Activated CD4-positive, alpha-beta T cell treated with anti-CD3 and anti-CD28 coated beads for 1 hour (primary cell): ENCODE results near the gene DGKK.

Experiments
- DNase-seq: peaks from one replicate; pipeline ENCODE4 v3.0.0-alpha.2; 2020

Gene DGKK, protein sequence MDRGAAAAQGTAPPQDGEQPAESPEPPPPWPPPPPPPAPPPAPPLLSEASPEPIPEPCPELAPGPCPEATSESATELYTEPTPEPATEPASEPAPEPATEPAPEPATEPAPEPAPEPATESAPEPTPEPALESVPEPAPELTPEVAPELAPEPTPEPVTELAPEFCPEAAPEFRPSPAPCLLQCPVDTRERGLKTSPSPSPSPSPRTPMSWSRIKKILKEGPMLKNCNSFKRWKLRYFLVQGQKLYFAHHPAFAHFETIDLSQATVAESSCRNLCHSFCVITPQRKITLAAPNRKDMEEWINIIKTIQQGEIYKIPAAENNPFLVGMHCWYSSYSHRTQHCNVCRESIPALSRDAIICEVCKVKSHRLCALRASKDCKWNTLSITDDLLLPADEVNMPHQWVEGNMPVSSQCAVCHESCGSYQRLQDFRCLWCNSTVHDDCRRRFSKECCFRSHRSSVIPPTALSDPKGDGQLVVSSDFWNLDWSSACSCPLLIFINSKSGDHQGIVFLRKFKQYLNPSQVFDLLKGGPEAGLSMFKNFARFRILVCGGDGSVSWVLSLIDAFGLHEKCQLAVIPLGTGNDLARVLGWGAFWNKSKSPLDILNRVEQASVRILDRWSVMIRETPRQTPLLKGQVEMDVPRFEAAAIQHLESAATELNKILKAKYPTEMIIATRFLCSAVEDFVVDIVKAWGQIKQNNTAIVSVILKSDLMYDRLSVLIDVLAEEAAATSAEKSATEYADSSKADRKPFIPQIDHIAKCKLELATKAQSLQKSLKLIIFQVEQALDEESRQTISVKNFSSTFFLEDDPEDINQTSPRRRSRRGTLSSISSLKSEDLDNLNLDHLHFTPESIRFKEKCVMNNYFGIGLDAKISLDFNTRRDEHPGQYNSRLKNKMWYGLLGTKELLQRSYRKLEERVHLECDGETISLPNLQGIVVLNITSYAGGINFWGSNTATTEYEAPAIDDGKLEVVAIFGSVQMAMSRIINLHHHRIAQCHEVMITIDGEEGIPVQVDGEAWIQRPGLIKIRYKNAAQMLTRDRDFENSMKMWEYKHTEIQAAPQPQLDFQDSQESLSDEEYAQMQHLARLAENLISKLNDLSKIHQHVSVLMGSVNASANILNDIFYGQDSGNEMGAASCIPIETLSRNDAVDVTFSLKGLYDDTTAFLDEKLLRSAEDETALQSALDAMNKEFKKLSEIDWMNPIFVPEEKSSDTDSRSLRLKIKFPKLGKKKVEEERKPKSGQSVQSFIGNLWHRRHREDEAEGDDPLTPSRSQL

GRCh38 chrX:50470103-50471031 lies at the start of gene DGKK:
TSS of gene DGKK (minus strand) at chrX:50470825. CDS start at chrX:50470678, 147 bp downstream.
- DNase-seq, result no peak

- DNase-seq, result no peak
Observed at GRCh38 chrX:50514811-50515210, 44.2 kb upstream of the DGKK start.

- DNase-seq, result no peak
Observed at GRCh38 chrX:50497114-50497513, 26.5 kb upstream of the DGKK start.

- no peak for DNase-seq
Observed at GRCh38 chrX:50495616-50496015, 25.0 kb upstream of the DGKK start.

DNA sequence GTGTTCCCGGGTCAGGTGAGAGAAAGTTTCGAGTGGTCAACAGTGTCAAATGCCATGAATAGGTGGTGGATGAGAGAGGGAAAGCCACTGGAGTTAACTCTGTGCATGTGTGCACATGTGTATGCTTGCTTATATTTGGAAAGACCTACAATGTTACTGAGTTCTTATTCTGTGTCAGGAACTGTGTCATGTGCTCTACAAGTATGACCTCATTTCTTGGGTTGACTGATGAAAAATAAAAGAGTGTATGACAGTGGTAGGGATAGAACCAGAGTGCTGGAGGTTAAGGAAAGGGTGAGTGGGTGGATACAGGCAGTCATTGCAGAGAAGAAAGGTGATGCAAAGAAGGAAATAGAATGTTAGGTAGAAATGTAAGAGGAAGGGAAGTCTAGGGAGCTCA lies 22.1 kb upstream of the DGKK start:
- no peak for DNase-seq

DNA sequence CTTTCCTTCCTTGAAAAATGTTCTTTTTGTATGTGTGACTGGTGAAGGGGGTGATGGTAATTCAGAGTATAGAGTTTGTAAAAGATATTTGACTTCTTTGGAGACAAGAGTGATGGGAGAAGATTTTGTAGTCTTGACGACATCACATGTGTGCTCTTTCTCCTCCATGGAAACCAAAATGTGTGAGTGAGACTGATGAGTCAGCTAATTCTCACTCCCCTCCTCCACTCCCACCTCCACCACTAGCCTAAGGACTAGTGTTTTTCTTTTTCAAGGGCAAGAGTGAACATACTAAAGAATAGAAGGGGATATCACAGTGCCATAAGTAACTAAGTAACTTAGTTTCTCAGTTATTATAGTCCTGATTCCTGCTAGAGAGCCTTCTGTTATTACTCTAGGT lies 14.0 kb upstream of the DGKK start:
- no peak for DNase-seq

DNA sequence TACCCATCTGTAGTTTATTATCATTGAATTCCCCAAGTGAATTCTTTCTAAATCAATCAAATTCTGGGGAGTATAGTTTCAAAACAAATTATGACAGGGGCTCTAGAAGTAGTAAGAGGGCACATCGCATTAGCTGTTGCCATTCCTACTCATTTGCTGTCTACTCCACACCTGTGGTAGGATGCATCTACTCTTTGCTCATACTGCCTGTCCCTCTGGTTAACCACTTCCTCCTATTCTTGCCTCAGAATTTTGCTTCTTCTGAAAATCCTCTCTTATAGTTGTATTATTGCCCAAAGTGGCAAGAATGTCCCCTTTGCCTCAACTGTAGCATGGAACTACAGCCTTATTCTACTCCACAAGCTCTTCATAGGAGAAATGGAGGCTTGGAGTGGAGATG lies 12.7 kb upstream of the DGKK start:
- DNase-seq, result no peak

- DNase-seq, result no peak
Observed at GRCh38 chrX:50475208-50475607, 4.6 kb upstream of the DGKK start.

GRCh38 chrX:50471390-50471789 lies 765 bp upstream of the DGKK start:
- DNase-seq, result no peak

GRCh38 chrX:50469206-50469605 lies 1.4 kb downstream of the DGKK start:
- DNase-seq, result no peak

DNA sequence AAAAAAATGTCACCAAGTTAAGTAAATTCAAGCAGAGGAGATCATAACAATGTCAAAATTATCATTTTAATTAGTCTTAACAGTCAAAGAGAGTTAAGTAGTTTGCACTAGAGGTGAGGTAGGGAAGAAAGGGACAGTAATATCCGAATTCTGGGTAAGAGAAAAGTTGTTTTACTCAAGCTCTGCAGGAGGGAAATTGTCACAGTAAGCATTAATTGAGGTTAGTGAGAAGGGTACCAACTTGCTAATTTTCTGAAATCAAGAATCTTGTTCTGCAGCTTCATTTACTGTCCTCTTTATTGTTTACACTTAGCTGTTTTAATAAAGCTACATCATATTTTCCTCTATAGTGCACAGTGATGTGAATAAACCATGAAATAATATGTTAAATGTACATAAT lies 11.0 kb downstream of the DGKK start:
- DNase-seq, result no peak

DNA sequence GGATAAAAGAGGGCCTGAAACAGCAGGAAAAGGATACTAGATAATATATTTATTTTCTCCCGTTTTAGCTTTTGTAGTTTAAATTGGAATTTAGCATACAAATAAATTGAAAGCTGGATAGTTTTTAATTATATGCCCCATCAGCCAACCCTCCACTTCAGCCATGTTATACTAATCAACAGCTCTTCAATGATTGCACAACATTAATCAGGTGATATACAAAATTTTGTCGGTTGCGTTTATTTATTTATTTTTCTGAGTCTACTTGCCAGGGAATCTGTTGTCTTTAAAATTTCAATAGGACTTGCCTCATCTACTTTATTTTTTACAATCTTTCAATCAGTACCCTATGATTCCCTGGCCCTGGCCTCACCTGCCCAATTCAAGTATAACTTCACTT lies 12.1 kb downstream of the DGKK start:
- no peak for DNase-seq

DNA sequence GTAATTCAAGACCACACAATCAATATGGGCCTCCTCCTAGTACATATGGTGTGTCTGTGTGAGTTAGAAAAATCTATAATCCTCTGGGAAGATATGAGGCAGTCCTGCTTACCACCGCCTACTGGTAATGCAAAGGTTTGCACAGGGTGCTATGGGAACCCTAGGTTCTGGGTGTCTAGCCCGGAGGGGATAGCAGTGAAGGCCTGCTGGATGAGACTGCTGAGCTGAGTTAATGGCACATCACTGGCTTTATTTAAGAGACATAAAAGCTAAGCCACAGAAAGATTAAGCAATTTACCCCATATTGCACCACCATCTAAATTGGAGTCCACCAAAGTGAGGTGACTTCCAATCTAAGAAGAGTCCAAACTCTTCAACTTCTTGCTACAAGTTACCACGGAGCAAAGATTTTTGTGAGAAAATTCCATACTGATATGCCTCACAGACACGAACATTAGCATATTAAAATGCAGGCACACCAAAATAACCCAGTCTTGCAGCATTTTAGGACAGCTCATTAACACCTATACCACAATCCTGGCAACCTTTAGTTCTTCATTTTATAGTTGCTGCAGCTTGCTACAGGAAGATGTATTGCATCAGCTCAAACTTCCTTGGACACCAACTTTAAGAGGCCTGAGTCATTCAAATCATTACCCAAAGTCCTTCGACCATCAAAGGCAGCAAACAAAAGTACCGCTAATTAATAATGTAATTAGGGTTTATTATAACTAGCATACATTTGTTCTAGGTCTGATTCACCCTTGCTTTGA lies 13.7 kb downstream of the DGKK start:
- no peak for DNase-seq

GRCh38 chrX:50452782-50453181 lies 17.8 kb downstream of the DGKK start:
- no peak for DNase-seq

- DNase-seq, result no peak
Observed at GRCh38 chrX:50450324-50450723, 20.3 kb downstream of the DGKK start.

DNA sequence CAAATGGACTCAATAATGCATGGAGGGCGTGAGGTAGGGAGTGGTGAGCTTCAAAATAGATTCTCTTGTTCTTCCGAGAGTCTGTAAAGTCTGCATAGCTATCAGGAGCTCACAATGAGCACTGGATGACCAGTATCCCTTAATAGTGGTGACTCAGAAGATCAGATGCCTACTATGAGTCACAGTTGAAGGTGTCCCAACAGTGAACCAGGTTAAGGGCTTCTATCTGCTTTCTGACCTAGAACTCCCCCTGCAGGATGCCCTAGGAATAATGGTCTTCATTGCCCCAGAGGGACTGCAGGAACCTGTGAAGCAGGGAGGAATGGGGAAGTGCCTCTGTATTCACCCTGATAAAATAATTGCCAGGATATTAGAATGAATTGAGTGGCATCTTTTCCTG lies 22.1 kb downstream of the DGKK start:
- DNase-seq, result no peak

- no peak for DNase-seq
Observed at GRCh38 chrX:50447535-50447934, 23.1 kb downstream of the DGKK start.

DNA sequence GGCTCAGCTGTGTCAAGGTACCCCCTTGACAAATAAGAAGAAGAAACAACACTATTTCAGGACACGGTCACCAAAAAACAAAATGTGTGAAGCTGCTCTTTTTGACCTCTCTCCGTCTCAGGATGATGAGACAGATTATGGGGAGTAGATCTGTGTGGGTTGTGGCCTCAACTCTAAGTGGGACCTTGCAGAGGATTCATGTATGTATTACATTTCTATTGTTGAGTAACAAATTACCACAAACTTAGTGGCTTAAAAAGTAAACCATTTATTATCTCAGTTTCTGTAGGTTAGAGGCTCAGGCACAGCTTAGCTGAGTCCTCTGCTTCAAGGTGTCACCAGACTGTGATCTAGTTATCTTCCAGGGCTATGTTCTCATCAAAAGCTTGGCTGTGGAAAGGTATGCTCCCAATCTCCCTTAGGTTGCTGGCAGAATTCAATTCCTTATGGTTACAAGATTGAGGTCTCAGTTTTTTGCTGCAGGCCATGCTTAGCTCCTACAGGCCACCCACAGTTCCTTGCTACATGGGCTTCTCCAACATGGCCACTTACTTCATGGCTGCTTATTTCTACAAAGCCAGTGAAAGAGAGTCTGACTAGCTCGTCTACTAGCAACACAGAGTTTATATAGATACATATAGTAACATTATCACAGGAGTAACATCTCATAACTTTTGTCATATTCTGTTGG lies 28.1 kb downstream of the DGKK start:
- DNase-seq, result no peak

GRCh38 chrX:50436797-50437196 lies 33.8 kb downstream of the DGKK start:
- no peak for DNase-seq

- DNase-seq, result no peak
Observed at GRCh38 chrX:50432829-50433289, 37.8 kb downstream of the DGKK start.

GRCh38 chrX:50431623-50432022 lies 39.0 kb downstream of the DGKK start:
- DNase-seq, result no peak
